ENCODE measurements around the gene GPC1. TPM values are rescaled to one million over a fixed set of nuclear protein-coding genes. Genes with fewer than 3 reads are reported as not detected.

GPC1 gene
- total RNA-seq, 1 donor from 2014 or later, result 91.4 TPM

DNA sequence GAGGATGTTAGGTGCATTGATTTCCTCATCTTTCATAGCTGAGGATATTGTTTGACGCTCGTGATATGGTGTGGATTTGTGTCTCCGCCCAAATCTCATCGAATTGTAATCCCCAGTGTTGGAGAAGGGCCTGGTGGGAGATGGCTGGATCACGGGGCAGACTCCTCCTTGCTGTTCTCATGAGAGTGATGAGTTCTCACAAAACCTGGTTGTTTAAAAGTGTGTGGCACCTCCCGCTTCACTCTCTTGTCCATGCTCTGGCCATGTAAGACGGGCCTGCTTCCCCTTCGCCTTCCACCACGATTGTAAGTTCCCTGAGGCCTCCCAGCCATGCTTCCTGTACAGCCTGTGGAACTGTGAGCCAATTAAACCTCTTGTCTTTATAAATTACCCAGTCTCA lies 28.4 kb upstream of the GPC1 start:
- Mint-ChIP-seq H3K4me3 (ENCODE audit: low read depth) (no peak overlapping the region), H3K4me1 (ENCODE audit: low read depth) (no peaks in the 10 kb centered on the region), H3K27ac (no peak overlapping the region), H3K36me3 (ENCODE audit: insufficient read depth) (no peaks in the 10 kb centered on the region), H3K9me3 (ENCODE audit: low read depth) (no peaks in the 10 kb centered on the region), H3K27me3 (peaks cover 10% of the 10 kb centered on the region)
- DNase-seq (ENCODE audit: low spot score, unreplicated experiment), result no peak
- no peak for TF ChIP-seq CTCF (IDR thresholded peaks at IDR 0.05; ENCODE audit: unreplicated experiment)

DNA sequence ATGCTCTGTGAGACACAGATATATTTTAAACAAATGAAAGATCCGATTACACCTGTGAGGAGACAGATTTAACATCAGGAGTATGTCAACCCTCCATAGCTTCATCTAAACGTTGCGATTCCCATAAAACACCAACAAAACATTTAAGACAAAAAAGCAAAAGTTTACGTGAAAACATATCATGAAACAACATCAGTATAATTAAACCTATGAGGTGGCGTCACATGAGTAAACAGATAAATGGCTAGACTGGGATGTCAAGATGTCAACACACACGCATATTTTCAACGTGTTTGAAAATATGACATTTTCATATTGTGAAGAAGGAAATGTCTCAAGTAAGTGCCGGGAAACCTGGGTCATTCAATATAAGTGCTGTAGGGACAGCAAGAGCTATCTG lies 25.5 kb upstream of the GPC1 start:
- Mint-ChIP-seq H3K4me1 (ENCODE audit: low read depth) (no peaks in the 10 kb centered on the region), H3K27me3 (peaks cover 7% of the 10 kb centered on the region), H3K27ac (no peak overlapping the region), H3K36me3 (ENCODE audit: insufficient read depth) (no peaks in the 10 kb centered on the region), H3K9me3 (ENCODE audit: low read depth) (no peaks in the 10 kb centered on the region), H3K4me3 (ENCODE audit: low read depth) (no peak overlapping the region)
- no peak for DNase-seq (ENCODE audit: low spot score, unreplicated experiment)
- no peak for TF ChIP-seq CTCF (IDR thresholded peaks at IDR 0.05; ENCODE audit: unreplicated experiment)

DNA sequence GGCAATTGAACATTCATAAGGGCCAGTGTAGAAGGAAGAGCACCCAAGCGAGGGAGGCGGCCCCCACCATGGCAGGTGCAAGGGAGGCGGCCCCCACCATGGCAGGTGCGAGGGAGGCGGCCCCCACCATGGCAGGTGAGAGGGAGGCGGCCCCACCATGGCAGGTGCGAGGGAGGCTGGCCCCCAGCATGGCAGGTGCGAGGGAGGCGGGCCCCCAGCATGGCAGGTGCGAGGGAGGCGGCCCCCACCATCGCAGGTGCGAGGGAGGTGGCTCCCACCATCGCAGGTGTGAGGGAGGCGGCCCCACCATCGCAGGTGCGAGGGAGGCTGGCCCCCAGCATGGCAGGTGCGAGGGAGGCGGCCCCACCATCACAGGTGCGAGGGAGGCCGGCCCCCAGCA lies 24.7 kb upstream of the GPC1 start:
- no peaks in the 10 kb centered on the region for H3K9me3 Mint-ChIP-seq (ENCODE audit: low read depth)
- no peaks in the 10 kb centered on the region for H3K4me1 Mint-ChIP-seq (ENCODE audit: low read depth)
- H3K27me3 Mint-ChIP-seq, result peaks cover 5% of the 10 kb centered on the region
- H3K27ac Mint-ChIP-seq, result no peak overlapping the region
- H3K4me3 Mint-ChIP-seq (ENCODE audit: low read depth), result no peak overlapping the region
- DNase-seq (ENCODE audit: low spot score, unreplicated experiment), result no peak
- no peaks in the 10 kb centered on the region for H3K36me3 Mint-ChIP-seq (ENCODE audit: insufficient read depth)
- TF ChIP-seq CTCF (IDR thresholded peaks at IDR 0.05; ENCODE audit: unreplicated experiment), result no peak

GRCh38 chr2:240411261-240412160 lies 24.0 kb upstream of the GPC1 start:
- H3K9me3 Mint-ChIP-seq (ENCODE audit: low read depth), result no peaks in the 10 kb centered on the region
- H3K27ac Mint-ChIP-seq, result no peak overlapping the region
- no peak for DNase-seq (ENCODE audit: low spot score, unreplicated experiment)
- H3K4me1 Mint-ChIP-seq (ENCODE audit: low read depth), result no peaks in the 10 kb centered on the region
- H3K36me3 Mint-ChIP-seq (ENCODE audit: insufficient read depth), result no peaks in the 10 kb centered on the region
- peaks cover 5% of the 10 kb centered on the region for H3K27me3 Mint-ChIP-seq
- no peak overlapping the region for H3K4me3 Mint-ChIP-seq (ENCODE audit: low read depth)
- TF ChIP-seq CTCF (IDR thresholded peaks at IDR 0.05; ENCODE audit: unreplicated experiment), result no peak

- no peaks in the 10 kb centered on the region for H3K9me3 Mint-ChIP-seq (ENCODE audit: low read depth)
- H3K4me3 Mint-ChIP-seq (ENCODE audit: low read depth), result no peak overlapping the region
- H3K36me3 Mint-ChIP-seq (ENCODE audit: insufficient read depth), result no peaks in the 10 kb centered on the region
- H3K4me1 Mint-ChIP-seq (ENCODE audit: low read depth), result no peaks in the 10 kb centered on the region
- H3K27me3 Mint-ChIP-seq, result peaks cover 5% of the 10 kb centered on the region
- no peak overlapping the region for H3K27ac Mint-ChIP-seq
- no peak for DNase-seq (ENCODE audit: low spot score, unreplicated experiment)
- TF ChIP-seq CTCF (IDR thresholded peaks at IDR 0.05; ENCODE audit: unreplicated experiment), result no peak
Measured at GRCh38 chr2:240412211-240412861, 23.1 kb upstream of the GPC1 start.
